ENCODE results near the gene WDR73.

DNA sequence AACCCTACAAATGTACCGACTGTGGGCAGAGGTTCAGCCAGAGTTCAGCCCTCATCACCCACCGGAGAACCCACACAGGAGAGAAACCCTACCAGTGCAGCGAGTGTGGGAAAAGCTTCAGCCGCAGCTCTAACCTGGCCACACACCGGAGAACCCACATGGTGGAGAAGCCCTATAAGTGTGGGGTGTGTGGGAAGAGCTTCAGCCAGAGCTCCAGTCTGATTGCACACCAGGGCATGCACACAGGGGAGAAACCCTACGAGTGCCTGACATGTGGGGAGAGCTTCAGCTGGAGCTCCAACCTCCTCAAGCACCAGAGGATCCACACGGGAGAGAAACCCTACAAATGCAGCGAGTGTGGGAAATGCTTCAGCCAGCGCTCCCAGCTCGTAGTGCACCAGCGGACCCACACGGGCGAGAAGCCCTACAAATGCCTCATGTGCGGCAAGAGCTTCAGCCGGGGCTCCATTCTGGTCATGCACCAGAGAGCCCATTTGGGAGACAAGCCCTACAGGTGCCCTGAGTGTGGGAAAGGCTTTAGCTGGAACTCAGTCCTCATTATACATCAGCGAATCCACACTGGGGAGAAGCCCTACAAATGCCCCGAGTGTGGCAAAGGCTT is 32.6 kb downstream of the WDR73 start:
- TF ChIP-seq, protein P1, sequence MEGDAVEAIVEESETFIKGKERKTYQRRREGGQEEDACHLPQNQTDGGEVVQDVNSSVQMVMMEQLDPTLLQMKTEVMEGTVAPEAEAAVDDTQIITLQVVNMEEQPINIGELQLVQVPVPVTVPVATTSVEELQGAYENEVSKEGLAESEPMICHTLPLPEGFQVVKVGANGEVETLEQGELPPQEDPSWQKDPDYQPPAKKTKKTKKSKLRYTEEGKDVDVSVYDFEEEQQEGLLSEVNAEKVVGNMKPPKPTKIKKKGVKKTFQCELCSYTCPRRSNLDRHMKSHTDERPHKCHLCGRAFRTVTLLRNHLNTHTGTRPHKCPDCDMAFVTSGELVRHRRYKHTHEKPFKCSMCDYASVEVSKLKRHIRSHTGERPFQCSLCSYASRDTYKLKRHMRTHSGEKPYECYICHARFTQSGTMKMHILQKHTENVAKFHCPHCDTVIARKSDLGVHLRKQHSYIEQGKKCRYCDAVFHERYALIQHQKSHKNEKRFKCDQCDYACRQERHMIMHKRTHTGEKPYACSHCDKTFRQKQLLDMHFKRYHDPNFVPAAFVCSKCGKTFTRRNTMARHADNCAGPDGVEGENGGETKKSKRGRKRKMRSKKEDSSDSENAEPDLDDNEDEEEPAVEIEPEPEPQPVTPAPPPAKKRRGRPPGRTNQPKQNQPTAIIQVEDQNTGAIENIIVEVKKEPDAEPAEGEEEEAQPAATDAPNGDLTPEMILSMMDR (conservative IDR thresholded peaks at IDR 0.05; ENCODE audit: low read depth, low read length) = no peak
- no peak for TF ChIP-seq EZH2 (IDR thresholded peaks at IDR 0.05; ENCODE audit: borderline replicate concordance, low read depth, low read length, poor library complexity, severe bottlenecking)
